A549 (cell line): ENCODE results near the gene TSC2.
A peak's percentile ranks its signal among the peaks of the same experiment; 100 is the strongest.

ENCODE experiments used
- BHLHE40 ChIP-seq: IDR thresholded peaks from 2 replicates; pipeline ENCODE4 v1.6.1; 2012; ENCODE audit warnings: low read depth, low read length, inconsistent platforms
- CHD2 ChIP-seq: fragments of 150-350 bp; IDR thresholded peaks from 2 replicates; pipeline ENCODE4 v1.6.1; 2014; ENCODE audit warnings: low read length; ENCODE audit not compliant: partially characterized antibody
- CTCF ChIP-seq: fragments of >200 bp; sonication (Bioruptor Twin); formaldehyde crosslinking; IDR thresholded peaks from 3 replicates; pipeline ENCODE4 v1.5.1; 2016
- EP300 ChIP-seq, 2 experiments: fragments of >200 bp; sonication (Bioruptor Twin); formaldehyde crosslinking; IDR thresholded peaks; 2 replicates in 1 of 2; 3 replicates in 1 of 2; pipeline ENCODE4 v1.6.1; 2016 to 2017
- HOXB5 ChIP-seq: fragments of 250-450 bp; sonication (Bioruptor Pico); IDR thresholded peaks from 2 replicates; pipeline ENCODE4 v1.5.0; 2020; ENCODE audit warnings: mild to moderate bottlenecking, moderate library complexity
- JUN ChIP-seq, 2 experiments: fragments of >200 bp; sonication (Bioruptor Twin); formaldehyde crosslinking; IDR thresholded peaks; 2 replicates in 1 of 2; 3 replicates in 1 of 2; pipeline ENCODE4 v1.6.1; 2016 to 2017
- MAZ ChIP-seq: fragments of 150-350 bp; IDR thresholded peaks from 2 replicates; pipeline ENCODE4 v1.6.1; 2014; ENCODE audit warnings: antibody characterized with exemption, low read depth, low read length, borderline replicate concordance
- NFE2L2 ChIP-seq: fragments of 150-350 bp; conservative IDR thresholded peaks from 2 replicates; pipeline ENCODE4 v1.6.1; 2014; ENCODE audit warnings: low read length
- RFX5 ChIP-seq: fragments of 450-650 bp; IDR thresholded peaks from 2 replicates; pipeline ENCODE4 v1.7.1; 2014; ENCODE audit warnings: antibody characterized with exemption, mild to moderate bottlenecking, moderate library complexity
- SMC3 ChIP-seq: fragments of >200 bp; sonication (Bioruptor Twin); formaldehyde crosslinking; IDR thresholded peaks from 3 replicates; pipeline ENCODE4 v1.6.1; 2018; ENCODE audit warnings: inconsistent platforms
- SREBF2 ChIP-seq: fragments of 450-650 bp; IDR thresholded peaks from 2 replicates; pipeline ENCODE4 v1.6.1; 2014; ENCODE audit warnings: mild to moderate bottlenecking, moderate library complexity
- TP53 ChIP-seq: fragments of 250-450 bp; sonication (Bioruptor Pico); IDR thresholded peaks from 2 replicates; pipeline ENCODE4 v1.5.0; 2021; ENCODE audit warnings: mild to moderate bottlenecking, moderate library complexity
- USF2 ChIP-seq: fragments of 450-650 bp; IDR thresholded peaks from 2 replicates; pipeline ENCODE4 v1.6.1; 2014; ENCODE audit warnings: antibody characterized with exemption

- TF ChIP-seq EP300 (IDR thresholded peaks at IDR 0.05) (no peak), CTCF (no peak), MAZ (no peak), BHLHE40 (no peak), SREBF2 (no peak), SMC3 (no peak), TP53 (CRISPR knock-in tag) (no peak), CHD2 (peak; percentile 75), JUN (IDR thresholded peaks at IDR 0.05) (no peak), RFX5 (no peak), HOXB5 (CRISPR knock-in tag) (no peak), USF2 (no peak), NFE2L2 (no peak)
Observed at GRCh38 chr16:2022723-2023091, 25.1 kb upstream of the TSC2 start.
